Breast epithelium (tissue), 4 donors: ENCODE data around the gene UQCC2. TPM values are rescaled to one million over a fixed set of nuclear protein-coding genes. Genes with fewer than 3 reads are reported as not detected.

Experiments
- DNase-seq, 2 donors: peaks; one replicate each; pipeline ENCODE4 v3.0.0-alpha.2; 2019; ENCODE audit warnings: low spot score in 2 of 2
- H3K27ac ChIP-seq, 2 donors: fragments of 200-600 bp; sonication (generic) in 1 of 2; one replicate each; pipeline ENCODE4 v1.5.1; 2016 to 2019; ENCODE audit warnings: mild to moderate bottlenecking in 1 of 2
- H3K27me3 ChIP-seq, 2 donors: fragments of 200-600 bp; sonication (generic) in 1 of 2; one replicate each; pipeline versions ENCODE4 v1.5.1 to v1.6.0; 2017 to 2019; ENCODE audit warnings: control low read depth in 1 of 2, mild to moderate bottlenecking in 1 of 2
- H3K36me3 ChIP-seq: fragments of 200-600 bp; one replicate; pipeline ENCODE4 v1.5.1; 2019
- H3K4me1 ChIP-seq, 2 donors: fragments of 200-600 bp; sonication (generic); one replicate each; pipeline ENCODE4 v1.5.1; 2016 to 2019; ENCODE audit warnings: control low read depth in 1 of 2
- H3K4me3 ChIP-seq, 3 donors: fragments of 200-600 bp; sonication (generic); 1 replicate in 2 of 3; 2 replicates in 1 of 3; pipeline ENCODE4 v1.5.1; 2016 to 2019; ENCODE audit warnings: mild to moderate bottlenecking in 3 of 3, moderate library complexity in 2 of 3
- H3K9me3 ChIP-seq, 2 donors: fragments of 200-600 bp; sonication (generic) in 1 of 2; one replicate each; pipeline ENCODE4 v1.5.1; 2016 to 2019; ENCODE audit warnings: control low read depth in 1 of 2
- POLR2A ChIP-seq: fragments of 450-650 bp; IDR thresholded peaks from one replicate; pipeline ENCODE4 v1.6.1; 2016; ENCODE audit warnings: antibody characterized with exemption, mild to moderate bottlenecking, moderate library complexity
- POLR2AphosphoS5 ChIP-seq, 3 donors: sonication (generic); formaldehyde crosslinking; IDR thresholded peaks; one replicate each; pipeline ENCODE4 v1.6.1; 2017; ENCODE audit warnings: antibody characterized with exemption in 3 of 3
- intact Hi-C: fragments of 100-400 bp; cut with DNase I; formaldehyde crosslinking; loops from one replicate; pipeline ENCODE4 v1.15.1; 2023; ENCODE audit warnings: low total_unique reads
- total RNA-seq, 3 donors: library from RNA; depleted of rRNA; stranded (reverse); fragments of >200 nt; gene quantifications; one replicate each; pipeline ENCODE4 v1.1.0, GENCODE V29; 2016
- TF ChIP-seq, protein P1 (sequence below), 3 donors: fragments of 450-650 bp; IDR thresholded peaks; one replicate each; pipeline ENCODE4 v1.5.1; 2016 to 2017; ENCODE audit warnings: antibody characterized with exemption in 3 of 3, mild to moderate bottlenecking in 3 of 3, moderate library complexity in 3 of 3

The UQCC2 gene
- total RNA-seq, 3 donors from 2014 or later: 9.9 to 19.7 (median 19.6) TPM

DNA sequence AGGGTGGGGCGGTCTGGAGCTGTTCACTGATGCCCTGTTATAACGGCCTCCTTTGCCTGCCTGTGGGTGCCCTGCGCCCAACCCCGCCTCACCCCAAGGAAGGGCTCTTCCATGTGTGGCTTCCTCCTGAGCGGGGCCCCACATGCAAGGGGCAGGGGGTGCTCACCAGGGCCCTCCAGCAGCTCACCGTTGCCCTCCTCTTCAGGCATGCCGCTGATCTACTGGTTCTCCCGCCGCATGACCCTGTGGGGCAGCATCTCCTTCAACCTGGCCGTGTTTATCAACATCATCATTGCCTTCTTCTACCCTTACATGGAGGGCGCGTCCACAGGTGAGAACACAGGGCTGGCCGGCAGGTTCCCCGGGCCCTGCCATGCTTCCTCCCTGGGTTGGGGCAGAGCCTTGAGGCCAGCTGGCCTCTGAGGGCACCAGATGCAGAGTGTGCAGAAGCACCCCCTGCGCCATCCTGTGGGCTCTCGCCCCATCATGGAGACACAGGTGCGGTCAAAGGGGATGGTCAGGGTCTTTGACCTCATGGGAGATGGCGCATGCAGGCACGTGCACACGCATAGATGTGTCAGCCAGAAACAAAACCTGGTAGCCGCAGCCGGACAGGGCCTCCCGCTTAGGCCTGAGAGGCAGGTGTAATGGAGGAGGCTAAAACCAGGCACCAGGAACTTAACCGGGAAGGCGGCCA, 22.9 kb downstream of the UQCC2 start:
- intact Hi-C loops: no loop called here
- no peak for DNase-seq
- Histone ChIP-seq H3K36me3 (peaks cover 11% of the 10 kb centered on the region), H3K4me3 (no peak overlapping the region), H3K4me1 (no peaks in the 10 kb centered on the region), H3K9me3 (no peaks in the 10 kb centered on the region), H3K27ac (no peak overlapping the region), H3K27me3 (no peaks in the 10 kb centered on the region)
- no peak for TF ChIP-seq POLR2AphosphoS5 (IDR thresholded peaks at IDR 0.05)
- no peak for TF ChIP-seq POLR2A
- TF ChIP-seq, protein P1, sequence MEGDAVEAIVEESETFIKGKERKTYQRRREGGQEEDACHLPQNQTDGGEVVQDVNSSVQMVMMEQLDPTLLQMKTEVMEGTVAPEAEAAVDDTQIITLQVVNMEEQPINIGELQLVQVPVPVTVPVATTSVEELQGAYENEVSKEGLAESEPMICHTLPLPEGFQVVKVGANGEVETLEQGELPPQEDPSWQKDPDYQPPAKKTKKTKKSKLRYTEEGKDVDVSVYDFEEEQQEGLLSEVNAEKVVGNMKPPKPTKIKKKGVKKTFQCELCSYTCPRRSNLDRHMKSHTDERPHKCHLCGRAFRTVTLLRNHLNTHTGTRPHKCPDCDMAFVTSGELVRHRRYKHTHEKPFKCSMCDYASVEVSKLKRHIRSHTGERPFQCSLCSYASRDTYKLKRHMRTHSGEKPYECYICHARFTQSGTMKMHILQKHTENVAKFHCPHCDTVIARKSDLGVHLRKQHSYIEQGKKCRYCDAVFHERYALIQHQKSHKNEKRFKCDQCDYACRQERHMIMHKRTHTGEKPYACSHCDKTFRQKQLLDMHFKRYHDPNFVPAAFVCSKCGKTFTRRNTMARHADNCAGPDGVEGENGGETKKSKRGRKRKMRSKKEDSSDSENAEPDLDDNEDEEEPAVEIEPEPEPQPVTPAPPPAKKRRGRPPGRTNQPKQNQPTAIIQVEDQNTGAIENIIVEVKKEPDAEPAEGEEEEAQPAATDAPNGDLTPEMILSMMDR (IDR thresholded peaks at IDR 0.05): no peak

DNA sequence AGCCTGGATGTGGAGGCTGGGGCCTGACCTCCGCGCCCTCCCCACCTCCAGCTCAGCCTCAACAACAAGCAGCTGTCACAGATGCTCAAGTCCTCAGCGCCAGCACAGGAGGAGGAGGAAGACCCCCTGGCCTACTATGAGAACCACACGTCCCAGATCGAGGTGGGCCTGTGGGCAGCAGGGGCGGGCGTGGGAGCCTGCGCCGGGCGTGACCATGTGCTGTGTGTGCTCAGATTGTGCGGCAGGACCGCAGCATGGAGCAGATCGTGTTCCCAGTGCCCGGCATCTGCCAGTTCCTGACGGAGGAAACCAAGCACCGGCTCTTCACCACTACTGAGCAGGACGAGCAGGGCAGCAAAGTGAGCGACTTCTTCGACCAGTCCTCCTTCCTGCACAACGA, 23.5 kb downstream of the UQCC2 start:
- H3K4me3 ChIP-seq: no peak overlapping the region
- intact Hi-C loops: no loop called here
- H3K27me3 ChIP-seq: no peaks in the 10 kb centered on the region
- H3K36me3 ChIP-seq: peaks cover 13% of the 10 kb centered on the region
- H3K9me3 ChIP-seq: no peaks in the 10 kb centered on the region
- no peak overlapping the region for H3K27ac ChIP-seq
- DNase-seq: no peak
- no peaks in the 10 kb centered on the region for H3K4me1 ChIP-seq
- TF ChIP-seq POLR2A: no peak
- TF ChIP-seq POLR2AphosphoS5 (IDR thresholded peaks at IDR 0.05): no peak
- TF ChIP-seq, protein P1 (IDR thresholded peaks at IDR 0.05): no peak

DNA sequence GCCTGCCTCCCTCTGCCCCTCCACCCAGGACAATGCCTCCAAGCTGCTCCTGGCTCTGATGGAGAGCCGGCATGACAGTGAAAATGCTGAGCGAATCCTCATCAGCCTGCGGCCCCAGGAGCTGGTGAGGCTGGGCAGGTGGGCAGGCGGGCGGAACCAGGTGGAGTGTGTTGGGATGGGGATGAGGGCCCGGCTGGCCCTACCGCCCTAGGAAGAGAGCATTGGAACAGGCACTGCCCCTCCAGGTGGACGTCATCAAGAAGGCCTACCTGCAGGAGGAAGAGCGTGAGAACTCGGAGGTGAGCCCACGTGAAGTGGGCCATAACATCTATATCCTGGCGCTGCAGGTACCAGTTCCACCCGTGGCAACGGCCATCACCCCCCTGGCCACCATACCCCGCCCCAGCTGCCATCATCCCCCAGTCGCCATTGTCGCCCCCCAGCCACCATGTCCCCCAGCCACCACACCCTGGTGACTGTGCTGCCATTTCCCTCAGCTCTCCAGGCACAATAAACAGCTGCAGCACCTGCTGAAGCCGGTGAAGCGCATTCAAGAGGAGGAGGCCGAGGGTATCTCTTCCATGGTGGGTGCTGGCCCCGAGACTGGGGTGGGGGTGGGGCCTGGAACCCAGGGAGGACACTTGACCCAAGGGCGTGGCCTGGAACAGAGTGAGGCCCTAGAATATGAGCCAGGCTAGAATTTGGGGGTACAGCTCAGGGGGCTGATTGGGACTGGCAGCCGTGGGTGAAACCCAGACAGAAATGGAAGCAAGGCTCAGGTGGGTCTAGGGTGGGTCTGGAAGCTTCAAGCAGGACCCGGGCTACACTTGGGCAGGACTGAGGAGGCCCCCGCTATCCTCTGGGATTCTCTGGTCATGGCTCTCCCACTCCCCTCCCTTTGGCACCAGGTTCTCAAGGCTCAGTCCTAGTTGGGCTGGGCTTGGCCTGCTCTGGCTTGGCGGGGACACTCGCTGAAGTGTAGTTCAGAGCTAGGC, 24.2 kb downstream of the UQCC2 start:
- H3K4me1 ChIP-seq: no peaks in the 10 kb centered on the region
- no peak overlapping the region for H3K4me3 ChIP-seq
- no peaks in the 10 kb centered on the region for H3K27me3 ChIP-seq
- DNase-seq: no peak
- no peak overlapping the region for H3K27ac ChIP-seq
- intact Hi-C loops: no loop called here
- no peaks in the 10 kb centered on the region for H3K9me3 ChIP-seq
- TF ChIP-seq, protein P1 (IDR thresholded peaks at IDR 0.05): no peak
- TF ChIP-seq POLR2AphosphoS5 (IDR thresholded peaks at IDR 0.05) (no peak), POLR2A (no peak)
- peaks cover 17% of the 10 kb centered on the region for H3K36me3 ChIP-seq

DNA sequence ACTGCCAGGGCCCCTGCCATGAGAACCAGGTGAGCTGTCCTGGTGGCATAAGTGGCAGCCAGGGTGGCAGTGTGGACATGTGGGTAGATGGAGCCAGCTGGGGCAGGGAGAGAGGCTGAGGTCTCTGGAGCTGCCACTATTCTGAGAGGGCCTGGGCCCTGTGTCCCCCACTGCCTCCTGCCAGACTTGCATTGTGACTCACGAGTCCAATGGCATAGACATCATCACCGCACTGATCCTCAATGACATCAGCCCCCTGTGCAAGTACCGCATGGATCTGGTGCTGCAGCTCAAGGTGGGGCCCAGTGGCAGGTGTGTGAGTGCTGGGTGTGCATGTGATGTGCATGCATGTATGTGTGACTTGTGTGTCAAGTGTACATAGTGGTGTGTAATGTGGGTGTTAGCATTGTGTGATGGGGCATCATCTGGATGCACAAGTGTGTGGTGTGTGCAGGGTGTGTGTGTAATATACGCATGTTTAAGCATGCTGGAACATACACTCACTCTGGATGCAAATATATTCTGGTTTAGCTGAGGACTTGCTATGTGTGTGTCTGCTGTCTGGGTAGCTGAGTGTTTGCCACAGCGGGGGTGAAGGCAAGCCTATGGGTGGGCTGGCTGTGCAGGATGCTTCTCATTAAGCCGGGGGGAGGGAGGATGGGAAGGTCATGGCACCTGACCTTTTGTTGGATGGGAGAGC, 25.1 kb downstream of the UQCC2 start:
- H3K36me3 ChIP-seq: peaks cover 17% of the 10 kb centered on the region
- no peak for TF ChIP-seq POLR2AphosphoS5 (IDR thresholded peaks at IDR 0.05)
- TF ChIP-seq POLR2A: no peak
- TF ChIP-seq, protein P1 (IDR thresholded peaks at IDR 0.05): no peak
- no peaks in the 10 kb centered on the region for H3K27me3 ChIP-seq

More for the DNA sequence above, 25.1 kb downstream of the UQCC2 start:
- Histone ChIP-seq H3K9me3 (no peaks in the 10 kb centered on the region), H3K27ac (no peak overlapping the region), H3K4me1 (no peaks in the 10 kb centered on the region), H3K4me3 (no peak overlapping the region)
- no peak for DNase-seq
- intact Hi-C loops: no loop called here
